ENCODE results near the gene ADIPOR2.

ADIPOR2 gene

GRCh38 chr12:1837541-1838204 is 146.8 kb downstream of the ADIPOR2 start:
- no peak overlapping the region for H3K4me3 ChIP-seq (ENCODE audit: low read depth, low read length)
- TF ChIP-seq CTCF (IDR thresholded peaks at IDR 0.05; ENCODE audit: low read depth, low read length) = no peak

Measured in WI38 (cell line).